Effector memory CD4-positive, alpha-beta T cell (primary cell): ENCODE data around the gene SESN3.

Experiments used
- DNase-seq, 3 donors: peaks; one replicate each; pipeline ENCODE4 v3.0.0-alpha.2; 2020
- H3K27ac ChIP-seq: 2 replicates; pipeline ENCODE4 v1.7.0; 2013; ENCODE audit warnings: mild to moderate bottlenecking, low read length, moderate library complexity; ENCODE audit not compliant: insufficient read depth, poor library complexity, severe bottlenecking
- H3K27me3 ChIP-seq: replicated peaks from 2 replicates; pipeline ENCODE4 v1.7.0; 2013; ENCODE audit warnings: mild to moderate bottlenecking, low read length; ENCODE audit not compliant: insufficient read depth, control insufficient read depth, poor library complexity, severe bottlenecking
- H3K36me3 ChIP-seq: 2 replicates; pipeline ENCODE4 v1.7.0; 2013; ENCODE audit warnings: mild to moderate bottlenecking, low read length, moderate library complexity; ENCODE audit not compliant: control insufficient read depth, insufficient read depth
- H3K4me1 ChIP-seq: 2 replicates; pipeline ENCODE4 v1.7.0; 2013; ENCODE audit warnings: low read length, mild to moderate bottlenecking; ENCODE audit not compliant: control insufficient read depth, insufficient read depth, poor library complexity, severe bottlenecking
- H3K4me3 ChIP-seq: 2 replicates; pipeline ENCODE4 v1.7.0; 2013; ENCODE audit warnings: low read length, low read depth, mild to moderate bottlenecking; ENCODE audit not compliant: insufficient read depth, poor library complexity, severe bottlenecking
- H3K9me3 ChIP-seq: 2 replicates; pipeline ENCODE4 v1.7.0; 2013; ENCODE audit warnings: mild to moderate bottlenecking, low read length, moderate library complexity; ENCODE audit not compliant: control insufficient read depth

SESN3 gene

DNA sequence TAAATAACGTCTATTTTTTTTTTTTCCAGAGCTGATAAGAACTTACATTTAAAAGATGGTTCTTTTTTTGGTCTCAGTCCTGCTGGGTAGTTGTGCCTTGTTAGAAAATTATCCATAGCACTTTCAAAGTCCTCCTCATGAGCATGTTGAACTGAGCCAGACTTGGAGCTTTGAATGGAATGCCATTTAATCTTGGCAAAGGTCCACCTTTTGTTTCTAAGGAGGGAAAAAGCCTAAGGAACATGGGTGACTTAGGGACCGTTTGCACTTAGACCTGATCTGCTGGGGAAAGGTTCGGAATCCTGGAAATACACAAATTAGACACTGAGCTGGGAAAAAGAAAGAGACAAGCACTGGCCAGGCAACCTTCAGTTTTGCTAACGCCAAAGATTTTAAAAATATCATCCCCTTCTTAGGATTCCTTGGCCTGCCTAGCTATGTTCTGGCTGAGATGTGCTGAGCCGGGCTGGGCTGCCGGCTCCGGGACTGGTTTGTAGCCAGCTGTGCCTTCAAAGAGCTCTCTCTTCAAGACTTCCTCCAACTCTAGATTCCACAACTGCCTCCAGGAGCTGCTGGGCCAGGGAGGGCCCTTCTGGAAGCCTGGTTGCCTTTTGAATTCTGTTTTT lies 74.0 kb downstream of the SESN3 start:
- Histone ChIP-seq H3K9me3 (no peaks in the 10 kb centered on the region), H3K4me3 (no peak overlapping the region), H3K4me1 (peaks cover 24% of the 10 kb centered on the region), H3K27ac (no peak overlapping the region), H3K27me3 (no peaks in the 10 kb centered on the region), H3K36me3 (no peaks in the 10 kb centered on the region)
- DNase-seq = no peak

DNA sequence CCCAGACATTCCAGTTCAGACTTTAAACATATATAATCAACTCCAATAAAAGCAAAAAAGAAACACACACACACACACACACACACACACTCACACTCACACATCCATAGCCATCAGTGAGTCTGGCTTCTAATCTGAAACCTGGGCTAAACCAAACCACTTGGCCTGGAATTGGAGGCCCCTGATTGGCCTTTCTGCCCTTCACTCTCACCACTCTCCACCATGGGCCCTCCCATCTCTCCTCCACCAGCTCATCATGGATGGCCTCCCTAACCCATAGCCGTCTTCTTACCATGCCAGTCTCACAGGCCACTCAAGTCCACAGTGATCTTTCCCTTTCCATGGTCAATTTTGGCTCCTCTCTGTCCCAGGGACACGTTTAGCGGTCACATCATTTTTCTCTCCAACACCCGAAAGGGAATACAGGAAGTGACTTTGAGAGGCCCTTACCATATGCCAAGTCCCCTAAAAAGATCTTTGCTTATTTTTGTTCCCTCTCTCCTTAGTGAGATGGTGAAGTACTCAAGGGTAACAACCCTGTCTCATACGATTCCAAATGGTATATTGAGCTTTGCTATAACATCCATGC lies 74.8 kb downstream of the SESN3 start:
- no peak overlapping the region for H3K4me3 ChIP-seq
- peaks cover 29% of the 10 kb centered on the region for H3K4me1 ChIP-seq
- no peaks in the 10 kb centered on the region for H3K9me3 ChIP-seq
- H3K27me3 ChIP-seq = no peaks in the 10 kb centered on the region
- DNase-seq = no peak
- no peak overlapping the region for H3K27ac ChIP-seq
- H3K36me3 ChIP-seq = no peaks in the 10 kb centered on the region

DNA sequence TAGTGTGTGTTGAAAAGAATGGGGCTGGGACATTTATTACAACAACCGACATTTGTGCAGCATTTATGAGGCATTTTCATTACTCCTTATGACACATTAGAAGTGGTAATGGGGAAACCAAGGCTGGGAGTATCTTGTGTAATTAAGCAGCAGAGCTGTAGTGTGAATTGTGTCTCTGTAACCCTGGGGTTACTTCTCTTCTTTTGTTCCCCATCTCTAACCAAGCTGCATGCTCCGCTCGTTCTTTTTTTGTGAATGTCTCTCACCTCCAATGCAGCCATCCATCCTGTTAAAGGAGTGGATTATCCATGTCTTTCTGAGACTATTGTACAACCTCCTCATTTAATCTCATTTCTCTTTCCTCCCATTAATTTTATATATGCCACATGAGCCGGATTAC lies 75.6 kb downstream of the SESN3 start:
- Histone ChIP-seq H3K27ac (no peak overlapping the region), H3K4me3 (no peak overlapping the region), H3K36me3 (no peaks in the 10 kb centered on the region), H3K27me3 (no peaks in the 10 kb centered on the region), H3K9me3 (no peaks in the 10 kb centered on the region), H3K4me1 (peaks cover 38% of the 10 kb centered on the region)
- no peak for DNase-seq

DNA sequence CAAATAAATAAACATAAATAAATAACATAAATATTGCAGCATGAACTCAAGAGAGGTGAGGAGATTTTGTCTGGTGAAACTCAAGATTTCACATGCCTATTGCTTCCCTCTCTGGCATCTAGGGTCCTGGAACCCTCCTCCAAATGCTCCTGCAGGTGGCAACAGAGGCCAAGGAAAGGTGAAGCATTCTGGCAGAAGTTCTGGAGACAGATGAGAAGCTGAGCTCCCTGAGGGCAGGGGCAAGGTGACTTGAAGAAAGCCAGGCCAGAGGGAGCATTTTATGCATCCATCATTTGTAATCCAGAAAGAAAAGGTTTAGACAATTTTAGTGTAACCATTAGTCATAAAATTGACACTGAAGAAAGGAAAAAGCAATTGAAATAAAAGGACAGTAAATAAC lies 76.5 kb downstream of the SESN3 start:
- H3K36me3 ChIP-seq = no peaks in the 10 kb centered on the region
- H3K9me3 ChIP-seq = no peaks in the 10 kb centered on the region
- no peak overlapping the region for H3K27ac ChIP-seq
- peak; percentile 30 to 43 (median 33) for DNase-seq
- no peak overlapping the region for H3K4me3 ChIP-seq
- peaks cover 39% of the 10 kb centered on the region for H3K4me1 ChIP-seq
- no peaks in the 10 kb centered on the region for H3K27me3 ChIP-seq

DNA sequence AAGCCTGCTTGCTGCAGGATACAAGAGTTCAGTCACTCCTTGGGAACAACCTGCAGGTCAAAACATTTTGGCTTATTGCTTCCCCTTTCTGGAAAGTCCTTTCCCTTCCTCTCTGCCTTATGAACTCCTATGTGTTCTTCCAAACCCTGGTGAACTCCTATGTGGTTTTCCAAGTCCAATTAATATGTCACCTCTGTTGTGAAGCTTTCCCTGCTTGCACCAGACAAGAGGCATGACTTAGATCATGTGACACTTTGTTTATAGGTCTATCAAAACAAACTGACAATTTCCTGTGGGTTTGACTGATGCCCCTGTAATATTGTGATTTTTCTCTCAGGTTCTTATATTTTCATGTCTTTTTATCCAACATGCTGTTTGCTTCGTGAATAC lies 77.2 kb downstream of the SESN3 start:
- no peaks in the 10 kb centered on the region for H3K36me3 ChIP-seq
- no peaks in the 10 kb centered on the region for H3K27me3 ChIP-seq
- no peak for DNase-seq
- H3K9me3 ChIP-seq = no peaks in the 10 kb centered on the region
- peaks cover 39% of the 10 kb centered on the region for H3K4me1 ChIP-seq
- peak overlapping the region; percentile 61 for H3K27ac ChIP-seq
- peak overlapping the region; percentile 40 for H3K4me3 ChIP-seq

DNA sequence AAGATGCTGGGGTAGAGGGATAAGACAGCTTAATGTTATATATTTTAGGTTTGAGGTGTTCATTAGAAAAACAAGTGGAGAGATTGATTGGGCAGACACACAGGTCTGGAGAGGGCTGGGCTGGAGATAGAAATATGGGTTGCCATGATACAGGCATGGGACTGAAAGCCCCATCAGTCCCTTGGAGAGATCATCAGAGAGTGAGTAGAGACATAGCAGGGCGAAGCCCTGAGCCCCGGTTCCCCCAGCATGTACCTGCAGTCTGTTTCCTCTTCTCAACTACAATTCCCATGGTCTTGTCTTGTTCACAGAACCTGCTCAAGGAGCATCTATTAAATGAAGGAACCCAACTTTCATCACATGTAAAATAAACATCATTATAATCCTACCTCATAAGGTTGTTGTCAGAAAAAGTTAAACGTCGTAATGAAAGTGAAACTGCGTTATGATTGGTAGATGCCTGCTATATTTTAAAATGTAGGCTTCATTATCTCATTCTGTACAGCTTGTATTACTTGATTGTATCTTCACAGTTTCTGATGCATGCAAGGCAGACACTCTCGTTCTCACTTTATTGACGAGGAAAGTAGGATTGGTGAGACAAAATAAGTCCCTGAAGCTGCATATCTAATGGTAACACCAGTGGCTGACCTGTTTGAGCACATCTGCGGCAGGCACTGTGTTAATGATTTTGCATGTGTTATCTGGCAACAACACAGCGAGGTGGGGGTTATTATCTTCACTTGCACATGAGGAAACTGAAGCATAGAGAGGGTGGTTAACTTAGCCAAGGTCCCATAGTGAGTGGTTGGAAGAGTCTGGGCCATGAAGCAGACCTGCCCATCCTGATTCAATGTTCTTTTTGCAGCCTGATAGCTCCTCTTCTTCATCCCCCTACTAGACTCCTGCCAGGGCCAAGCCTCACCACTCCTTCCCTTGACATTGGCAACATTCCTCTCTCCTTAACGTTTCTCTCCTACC lies 77.8 kb downstream of the SESN3 start:
- peak overlapping the region; percentile 61 for H3K27ac ChIP-seq

DNA sequence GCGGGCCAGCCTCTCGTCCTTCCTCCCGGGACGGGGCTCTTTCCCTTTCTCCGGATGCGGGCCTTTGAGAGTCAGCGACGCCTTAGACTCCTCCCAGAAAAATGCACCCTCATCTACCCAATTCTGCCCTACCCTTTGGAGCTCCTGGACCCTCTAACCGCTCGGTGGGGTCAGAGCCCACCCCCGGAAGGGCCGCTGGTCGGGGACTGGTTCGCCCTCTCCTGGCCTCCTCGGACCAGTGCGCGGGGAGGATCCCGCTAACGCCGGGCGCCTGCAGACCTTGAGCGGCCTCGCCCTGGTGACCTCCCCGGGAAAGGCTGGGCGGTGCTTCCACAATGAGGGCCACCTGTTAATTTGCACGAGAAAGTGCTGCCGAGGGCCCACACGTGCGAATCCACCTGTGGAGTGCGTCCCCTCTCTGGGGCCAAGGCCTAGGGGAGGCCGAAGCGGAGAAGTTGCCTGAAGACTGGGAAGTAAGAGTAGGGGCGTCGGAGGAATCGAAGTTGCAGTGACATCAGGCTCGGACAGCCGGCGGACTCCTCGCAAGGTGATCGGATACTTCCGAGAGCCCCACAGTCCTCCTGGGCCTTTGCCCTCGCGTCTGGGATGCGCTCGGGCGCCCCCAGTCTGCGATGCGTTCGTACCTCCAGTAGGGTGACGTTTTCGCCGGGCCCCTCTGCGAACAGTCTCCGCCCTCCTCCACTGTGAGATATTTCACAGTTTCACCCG lies 79.9 kb downstream of the SESN3 start:
- H3K4me1 ChIP-seq = peaks cover 39% of the 10 kb centered on the region

More for the DNA sequence above, 77.8 kb downstream of the SESN3 start:
- DNase-seq = no peak
- Histone ChIP-seq H3K36me3 (no peaks in the 10 kb centered on the region), H3K27me3 (no peaks in the 10 kb centered on the region), H3K9me3 (no peaks in the 10 kb centered on the region), H3K4me3 (peak overlapping the region; percentile 40), H3K4me1 (peaks cover 39% of the 10 kb centered on the region)

DNA sequence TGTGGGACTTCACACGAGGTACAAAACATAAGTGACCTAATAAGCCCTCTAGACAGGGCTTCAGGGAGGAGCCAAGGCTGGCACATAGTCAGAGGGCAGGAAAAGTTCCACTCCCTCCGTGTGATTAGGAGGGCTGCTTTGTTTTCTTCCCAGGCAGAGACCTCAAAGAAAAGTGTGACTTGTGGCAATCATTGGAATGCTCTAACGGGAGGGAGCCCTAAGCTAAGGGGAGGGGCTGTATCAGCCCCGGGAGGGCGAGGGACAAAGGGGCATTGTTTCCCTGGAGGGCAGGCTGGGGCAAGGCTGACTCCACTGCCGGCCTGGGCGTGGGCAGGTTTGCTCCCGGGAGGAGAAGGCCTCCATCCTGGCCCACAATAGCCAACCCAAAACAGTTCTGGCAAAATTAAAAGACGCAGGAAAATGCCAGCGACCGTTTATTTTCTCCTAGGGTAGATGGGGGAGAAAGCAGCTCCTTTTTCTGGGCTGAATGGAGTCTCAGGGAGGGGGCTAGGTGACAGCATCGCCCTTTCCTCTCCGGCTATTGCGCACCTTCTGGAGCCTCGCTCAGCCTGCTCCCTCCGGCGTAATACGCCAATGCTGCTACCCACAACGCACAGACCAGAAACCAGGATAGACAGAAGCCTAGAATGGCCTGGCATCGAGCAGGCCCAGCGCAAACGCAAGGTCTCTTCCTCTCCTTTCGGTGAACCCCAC lies 81.2 kb downstream of the SESN3 start:
- peak overlapping the region; percentile 69 for H3K4me3 ChIP-seq
- H3K4me1 ChIP-seq = peaks cover 39% of the 10 kb centered on the region
- H3K27ac ChIP-seq = no peak overlapping the region
- no peak for DNase-seq
- no peaks in the 10 kb centered on the region for H3K27me3 ChIP-seq
- no peaks in the 10 kb centered on the region for H3K36me3 ChIP-seq
- H3K9me3 ChIP-seq = no peaks in the 10 kb centered on the region

More for the DNA sequence above, 79.9 kb downstream of the SESN3 start:
- H3K4me3 ChIP-seq = peak overlapping the region; percentile 69
- H3K27me3 ChIP-seq = no peaks in the 10 kb centered on the region
- no peaks in the 10 kb centered on the region for H3K9me3 ChIP-seq
- peak overlapping the region; percentile 71 for H3K27ac ChIP-seq
- H3K36me3 ChIP-seq = no peaks in the 10 kb centered on the region
- peak; percentile 82 to 89 (median 83) for DNase-seq

DNA sequence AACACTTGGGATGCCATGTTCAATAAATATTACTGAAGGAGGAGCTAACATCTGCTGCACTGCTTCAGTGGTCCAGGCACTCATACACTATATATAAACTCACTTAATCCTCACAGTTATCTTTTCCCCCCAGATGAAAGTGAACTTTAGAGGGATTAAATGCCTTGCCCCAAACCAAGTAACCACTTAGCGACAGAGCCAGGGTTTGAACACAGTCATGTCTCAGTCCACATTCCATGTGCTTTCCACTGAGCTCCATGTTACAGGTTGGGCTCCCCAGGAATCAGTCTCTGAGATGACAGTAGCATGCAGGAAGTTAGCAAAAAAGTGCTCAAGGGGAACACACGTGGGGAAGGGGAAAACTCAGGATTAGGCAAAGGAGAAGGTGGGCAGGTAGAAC lies 82.1 kb downstream of the SESN3 start:
- Histone ChIP-seq H3K36me3 (no peaks in the 10 kb centered on the region), H3K4me3 (no peak overlapping the region), H3K27me3 (no peaks in the 10 kb centered on the region), H3K9me3 (no peaks in the 10 kb centered on the region), H3K4me1 (peaks cover 31% of the 10 kb centered on the region), H3K27ac (no peak overlapping the region)
- no peak for DNase-seq
